Stimulated activated CD4-positive, alpha-beta T cell treated with anti-CD3 and anti-CD28 coated beads, Interleukin-2, amount 100 ng/mL, for 24 hours (primary cell): Measurements from ENCODE around the gene CYP2E1.
"Not testable (repeated sequence)": the region's sequence is repeated elsewhere in the genome, so short reads cannot be mapped to it uniquely, and the experiment has no call there.

ENCODE experiments used
- DNase-seq, 2 donors: peaks; one replicate each; pipeline ENCODE4 v3.0.0-alpha.2; 2020

The CYP2E1 gene

DNA sequence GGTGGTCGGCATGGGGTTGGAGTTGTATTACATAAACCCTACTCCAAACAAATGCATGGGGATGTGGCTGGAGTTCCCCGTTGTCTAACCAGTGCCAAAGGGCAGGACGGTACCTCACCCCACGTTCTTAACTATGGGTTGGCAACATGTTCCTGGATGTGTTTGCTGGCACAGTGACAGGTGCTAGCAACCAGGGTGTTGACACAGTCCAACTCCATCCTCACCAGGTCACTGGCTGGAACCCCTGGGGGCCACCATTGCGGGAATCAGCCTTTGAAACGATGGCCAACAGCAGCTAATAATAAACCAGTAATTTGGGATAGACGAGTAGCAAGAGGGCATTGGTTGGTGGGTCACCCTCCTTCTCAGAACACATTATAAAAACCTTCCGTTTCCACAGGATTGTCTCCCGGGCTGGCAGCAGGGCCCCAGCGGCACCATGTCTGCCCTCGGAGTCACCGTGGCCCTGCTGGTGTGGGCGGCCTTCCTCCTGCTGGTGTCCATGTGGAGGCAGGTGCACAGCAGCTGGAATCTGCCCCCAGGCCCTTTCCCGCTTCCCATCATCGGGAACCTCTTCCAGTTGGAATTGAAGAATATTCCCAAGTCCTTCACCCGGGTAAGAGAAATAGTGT is at the start of gene CYP2E1:
TSS of gene CYP2E1 (plus strand) at position 407 of the 632 bp plus-strand sequence. CDS start at position 440, 33 bp downstream.
- DNase-seq = no peak

DNA sequence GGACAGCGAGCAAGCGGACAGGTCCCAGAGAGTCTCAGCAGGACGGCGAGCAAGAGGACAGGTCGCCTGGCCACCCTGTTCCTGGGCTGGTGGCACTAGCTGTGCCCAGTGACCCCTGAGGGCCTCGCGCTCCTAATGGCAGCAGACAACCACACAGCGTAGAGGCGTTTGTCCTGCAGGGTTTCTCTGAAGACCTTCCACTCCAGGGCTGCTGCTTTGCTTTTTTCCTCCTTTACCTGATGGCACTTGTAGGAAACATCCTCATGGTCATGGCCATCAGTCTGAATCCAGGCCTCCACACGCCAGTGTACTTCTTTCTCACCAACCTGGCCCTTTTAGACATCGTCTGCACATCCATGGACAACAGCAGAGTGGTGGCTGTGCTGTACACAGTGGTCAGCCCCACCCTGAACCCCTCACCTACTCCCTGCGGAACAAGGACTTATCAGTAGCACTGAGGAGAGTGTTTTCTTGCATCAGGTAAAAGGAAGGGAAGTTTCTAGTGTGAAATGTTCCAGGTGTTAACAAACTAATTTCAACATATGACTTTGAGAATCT is 46.0 kb upstream of the CYP2E1 start:
- no peak for DNase-seq

DNA sequence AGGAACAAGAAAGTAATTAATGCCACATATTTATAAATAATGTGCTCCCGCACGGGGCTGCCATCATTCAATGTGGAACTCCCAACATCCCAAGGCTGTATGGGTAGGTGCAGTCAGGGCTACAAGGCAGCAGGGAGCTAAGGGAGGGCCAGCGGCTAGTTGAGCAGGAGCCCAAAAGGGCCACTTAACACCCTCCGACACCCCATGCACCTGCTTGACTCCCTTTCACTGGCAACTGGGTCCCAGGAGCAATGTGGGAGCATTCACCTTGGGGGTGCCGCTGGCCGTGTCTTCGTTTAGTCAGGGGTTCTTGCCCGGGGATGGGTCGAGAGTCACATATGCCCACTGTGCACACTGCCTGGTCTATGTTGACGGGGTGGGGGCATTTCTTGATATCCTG is 45.5 kb upstream of the CYP2E1 start:
- no peak for DNase-seq

DNA sequence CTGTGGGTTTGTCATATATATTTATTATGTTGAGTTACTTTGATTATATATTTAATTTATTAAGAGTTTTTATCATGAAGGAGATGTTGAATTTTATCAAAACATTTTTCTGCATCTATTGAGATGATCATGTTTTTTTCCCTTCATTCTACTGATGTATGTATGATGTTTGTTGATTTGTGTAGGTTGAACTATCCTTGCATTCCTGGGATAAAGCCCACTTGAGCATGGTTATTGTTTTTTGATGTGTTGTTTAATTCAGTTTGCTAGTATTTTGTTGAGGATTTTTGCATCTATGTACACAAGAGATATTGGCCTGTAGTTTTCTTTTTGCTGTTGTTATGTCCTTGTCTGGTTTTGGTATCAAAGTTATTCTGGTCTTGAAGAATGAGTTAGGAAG is 42.3 kb upstream of the CYP2E1 start:
- no peak for DNase-seq

DNA sequence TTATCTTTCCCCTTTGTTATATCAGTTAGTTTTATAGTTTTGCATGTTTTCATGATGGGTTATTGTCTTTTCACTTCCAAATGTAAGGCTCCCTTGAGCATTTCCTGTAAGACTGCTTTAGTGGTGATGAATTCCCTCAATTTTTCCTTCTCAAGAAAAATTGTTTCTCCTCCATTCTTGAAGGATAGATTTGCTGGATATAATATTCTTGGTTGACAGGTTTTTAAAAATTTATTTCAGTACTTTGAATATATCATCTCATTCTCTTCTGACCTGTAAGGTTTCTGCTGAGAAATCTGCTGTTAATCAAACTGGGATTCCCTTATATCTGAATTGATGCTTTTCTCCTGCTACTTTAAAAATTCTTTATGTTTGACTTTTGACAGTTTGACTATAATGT is 40.1 kb upstream of the CYP2E1 start:
- DNase-seq = no peak

DNA sequence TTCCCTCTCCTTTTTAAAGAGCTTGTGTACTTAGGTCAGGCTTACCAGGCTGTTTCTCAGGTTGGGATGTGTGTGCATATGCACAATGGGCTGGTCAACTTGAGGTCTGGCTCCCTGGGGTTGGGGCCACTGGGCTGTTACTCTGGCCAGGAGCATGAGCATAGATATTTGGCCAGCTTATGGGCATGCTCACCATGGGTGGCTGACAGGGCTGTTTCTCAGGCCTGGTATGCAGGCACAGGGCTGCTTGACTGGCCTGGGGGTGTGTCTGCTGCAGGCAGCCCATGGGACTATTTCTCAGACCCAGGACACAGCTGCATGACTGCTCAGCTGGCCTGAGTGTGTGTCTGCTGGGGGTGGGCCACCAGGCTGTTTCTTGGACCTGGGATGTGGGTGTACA is 38.8 kb upstream of the CYP2E1 start:
- no peak for DNase-seq

DNA sequence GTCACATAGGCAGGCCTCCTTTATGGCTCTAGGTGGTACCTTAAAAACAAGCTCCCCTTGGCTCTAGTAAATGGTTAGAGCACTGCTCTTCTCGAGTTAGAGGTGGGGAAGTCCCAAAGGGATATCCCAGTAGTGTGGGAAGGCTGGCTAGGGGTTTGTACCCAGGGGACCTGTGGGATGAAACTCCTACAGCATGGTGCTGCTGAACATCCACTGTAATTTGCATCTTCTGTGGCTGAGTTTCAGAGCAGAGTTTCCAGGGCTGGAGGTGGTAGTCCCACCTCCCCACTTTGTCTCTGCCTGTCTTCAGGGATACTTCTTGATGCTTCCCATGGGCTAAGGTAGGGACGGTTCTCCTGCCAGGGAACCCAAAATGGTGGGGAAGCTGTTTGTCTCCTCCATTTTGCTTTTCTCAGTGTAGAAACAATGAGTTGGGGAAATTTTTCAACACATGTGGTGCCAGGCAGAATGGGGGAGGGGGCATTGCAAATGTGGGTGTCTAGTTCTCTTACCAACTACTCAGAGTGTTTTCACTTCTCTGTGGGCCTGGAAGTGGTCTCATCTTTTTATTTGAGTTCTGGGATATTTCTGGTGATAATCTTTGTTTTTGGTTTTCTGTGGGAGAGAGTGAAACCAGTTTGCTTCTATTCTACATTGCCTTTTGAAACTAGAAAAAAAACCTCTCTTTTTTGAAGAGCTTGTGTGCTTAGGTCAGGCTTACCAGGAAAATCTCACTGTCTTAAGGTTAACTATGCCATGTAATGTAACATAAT is 37.2 kb upstream of the CYP2E1 start:
- no peak for DNase-seq

DNA sequence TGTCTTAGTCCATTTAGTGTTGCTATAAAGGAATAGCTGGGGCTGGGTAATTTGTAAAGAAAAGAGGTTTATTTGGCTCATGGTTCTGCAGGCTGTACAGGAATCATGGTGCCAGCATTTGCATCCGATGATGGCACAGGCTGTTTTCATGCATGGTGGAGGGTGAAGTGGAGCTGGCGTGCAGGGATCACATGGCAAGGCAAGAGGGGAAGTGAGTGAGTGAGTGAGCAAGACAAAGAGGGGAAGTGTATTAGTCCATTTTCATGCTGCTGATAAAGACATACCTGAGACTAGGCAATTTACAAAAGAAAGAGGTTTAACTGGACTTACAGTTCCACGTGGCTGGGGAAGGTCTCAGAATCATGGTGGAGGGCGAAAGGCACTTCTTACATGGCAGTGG is 33.6 kb upstream of the CYP2E1 start:
- not testable (repeated sequence) for DNase-seq

DNA sequence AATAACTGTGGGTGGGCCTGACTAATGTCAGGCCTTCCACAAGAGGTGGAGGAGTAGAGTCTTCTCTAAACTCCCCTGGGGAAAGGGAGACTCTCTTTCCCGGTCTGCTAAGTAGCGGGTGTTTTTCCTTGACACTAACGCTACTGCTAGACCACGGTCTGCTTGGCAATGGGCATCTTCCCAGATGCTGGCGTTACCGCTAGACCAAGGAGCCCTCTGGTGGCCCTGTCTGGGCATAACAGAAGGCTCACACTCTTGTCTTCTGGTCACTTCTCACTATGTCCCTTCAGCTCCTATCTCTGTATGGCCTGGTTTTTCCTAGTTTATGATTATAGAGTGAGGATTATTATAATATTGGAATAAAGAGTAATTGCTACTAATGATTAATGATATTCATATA is 29.8 kb upstream of the CYP2E1 start:
- not testable (repeated sequence) for DNase-seq

DNA sequence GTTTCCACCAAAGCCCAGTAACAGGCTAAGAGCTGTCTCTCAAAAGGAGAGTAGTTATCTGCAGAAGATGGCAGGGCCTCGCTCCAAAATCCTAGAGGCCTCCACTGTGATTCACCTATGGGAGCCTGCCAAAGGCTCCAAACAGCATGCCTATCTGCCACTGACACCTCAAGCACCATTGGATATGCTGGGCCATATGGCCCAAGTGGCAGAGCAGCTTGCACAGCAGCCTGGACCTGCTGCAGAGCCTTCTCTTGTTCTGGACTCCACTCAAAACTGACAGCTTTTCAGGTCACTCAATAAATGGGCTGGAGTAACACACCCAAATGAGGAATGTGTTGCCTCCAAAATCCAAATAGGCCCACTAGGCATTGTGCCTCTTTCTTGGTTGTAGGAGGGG is 28.0 kb upstream of the CYP2E1 start:
- not testable (repeated sequence) for DNase-seq

DNA sequence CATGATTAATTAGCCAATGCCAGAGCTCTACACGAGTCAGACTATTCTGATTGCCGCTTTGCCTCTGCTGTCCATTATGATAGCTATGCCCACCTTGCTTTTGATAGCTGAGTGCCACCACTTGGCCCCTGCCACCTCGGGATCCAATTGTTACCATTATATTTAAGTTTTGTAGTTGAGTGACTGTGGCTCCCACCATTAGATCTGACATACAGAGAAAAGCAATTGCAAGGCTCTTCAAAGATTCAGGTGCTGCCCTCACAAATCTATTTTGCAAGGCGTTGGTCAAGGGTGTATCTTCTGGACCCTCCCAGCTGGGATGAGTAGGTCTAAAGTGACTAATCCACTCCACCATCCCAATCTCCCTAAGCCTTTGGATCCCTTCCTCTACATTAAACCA is 26.3 kb upstream of the CYP2E1 start:
- not testable (repeated sequence) for DNase-seq

DNA sequence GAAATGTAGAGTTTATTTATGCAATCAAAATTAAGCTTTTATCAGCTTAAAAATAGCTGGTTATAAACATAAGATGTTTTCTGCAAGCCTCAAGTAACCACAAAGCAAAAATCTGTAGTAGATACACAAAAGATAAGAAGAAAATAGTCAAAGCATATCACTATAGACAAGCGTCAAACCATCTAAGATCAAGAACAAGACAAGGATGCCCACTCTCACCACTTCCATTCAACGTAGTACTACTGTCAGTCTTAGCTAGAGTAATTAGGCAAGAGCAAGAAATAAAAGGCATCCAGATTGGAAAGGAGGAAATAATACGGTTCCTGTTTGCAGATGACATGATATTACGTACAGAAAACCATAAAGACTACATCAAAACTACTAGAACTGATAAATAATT is 17.5 kb upstream of the CYP2E1 start:
- no peak for DNase-seq

DNA sequence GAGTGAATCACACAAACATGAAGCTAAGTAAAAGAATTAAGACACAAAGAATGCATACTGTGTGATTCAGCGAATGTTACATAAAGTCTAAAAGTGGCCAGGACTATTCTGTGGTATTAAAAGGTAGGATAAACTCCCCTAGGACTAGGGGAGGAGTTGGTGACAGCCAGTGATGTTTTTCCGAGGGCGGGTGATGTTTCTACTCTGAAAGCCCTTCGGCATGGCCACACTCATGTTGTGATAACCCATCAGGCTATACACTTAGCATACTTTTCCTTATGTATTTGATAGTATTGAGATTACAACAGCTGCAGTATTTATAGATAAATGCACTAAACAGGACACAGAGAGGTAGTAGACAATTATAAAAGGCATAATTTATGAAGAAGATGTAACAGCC is 15.8 kb upstream of the CYP2E1 start:
- no peak for DNase-seq

DNA sequence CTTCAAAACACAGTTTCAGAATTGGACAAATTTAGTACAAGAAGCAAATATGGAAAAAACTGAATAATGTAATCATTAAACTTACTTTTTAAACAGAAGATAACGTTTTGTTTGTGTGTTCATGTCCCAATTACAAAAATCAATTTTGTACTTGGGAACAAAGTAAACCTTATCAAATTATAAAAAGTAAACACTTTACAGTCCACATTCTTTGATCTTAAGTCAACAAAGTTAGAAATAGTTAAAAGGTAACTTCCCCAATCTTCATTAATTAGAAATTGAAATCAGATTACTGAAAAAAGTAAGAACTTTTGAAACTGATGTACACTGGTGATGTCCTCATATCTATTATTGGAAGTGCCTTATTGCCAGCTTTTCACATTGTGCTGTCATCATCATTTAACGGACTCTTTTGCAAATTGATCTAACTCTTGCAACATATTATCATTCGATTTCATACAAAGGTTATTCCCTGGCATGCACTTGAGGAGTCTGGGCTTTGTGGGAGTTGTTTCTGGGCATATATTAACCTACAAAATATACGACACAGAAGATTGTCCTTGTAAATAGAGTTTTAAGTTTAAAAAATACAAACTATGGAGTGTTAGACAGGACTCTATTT is 15.1 kb upstream of the CYP2E1 start:
- DNase-seq = no peak

DNA sequence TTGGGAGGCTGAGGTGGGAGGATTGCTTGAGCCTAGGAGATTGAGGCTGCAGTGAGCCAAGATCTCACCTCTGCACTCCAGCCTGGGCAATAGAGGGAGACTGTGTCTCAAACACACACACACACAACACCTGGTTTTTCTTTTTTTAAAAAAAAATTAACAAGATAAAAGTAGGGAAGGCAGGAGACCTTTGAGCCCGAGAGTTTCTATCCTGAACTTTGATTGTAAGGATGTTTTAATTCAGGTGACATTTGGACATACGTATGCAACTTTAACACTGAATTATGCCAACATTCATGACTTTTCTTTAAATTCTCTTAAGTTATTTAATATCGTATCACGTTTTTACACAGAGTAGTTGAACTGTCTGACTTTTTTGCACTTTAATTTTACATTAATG is 11.7 kb upstream of the CYP2E1 start:
- DNase-seq = no peak

DNA sequence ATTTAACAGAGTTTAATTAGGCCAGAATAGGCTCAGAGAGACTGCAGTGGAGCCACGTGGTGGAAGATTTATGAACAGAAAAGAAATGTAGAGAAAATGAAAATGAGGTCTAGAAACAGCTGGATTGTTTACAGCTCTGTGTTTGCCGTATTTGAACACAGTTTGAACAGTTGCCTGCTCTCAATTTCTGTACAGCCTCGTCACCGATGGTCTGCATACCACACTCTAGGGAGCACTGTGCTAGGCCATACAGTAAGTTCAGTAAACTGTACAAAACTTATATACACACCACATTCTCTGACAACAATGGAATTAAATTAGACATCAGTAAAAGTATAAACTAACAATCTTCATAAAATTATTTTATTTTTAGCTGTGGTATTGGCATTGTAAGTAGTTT is 11.1 kb upstream of the CYP2E1 start:
- no peak for DNase-seq

DNA sequence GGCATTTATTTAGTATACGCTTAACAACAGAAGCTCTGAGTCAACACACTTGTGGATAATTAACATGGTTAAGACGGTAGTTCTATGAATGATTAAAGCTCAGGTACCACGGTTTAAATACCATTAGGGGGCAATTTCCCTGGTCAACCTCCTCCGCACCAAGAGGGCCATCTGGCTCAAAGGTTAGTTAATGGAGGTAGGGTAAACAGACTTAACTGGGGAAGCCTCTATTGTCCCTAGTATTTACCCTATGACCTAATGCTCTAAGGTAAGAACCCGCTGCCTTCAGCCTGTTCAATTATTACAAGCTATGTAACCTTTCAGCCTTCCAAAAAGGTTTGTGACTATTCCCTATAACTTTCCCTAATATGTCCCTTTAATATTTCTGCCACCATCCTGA is 8.6 kb upstream of the CYP2E1 start:
- not testable (repeated sequence) for DNase-seq

DNA sequence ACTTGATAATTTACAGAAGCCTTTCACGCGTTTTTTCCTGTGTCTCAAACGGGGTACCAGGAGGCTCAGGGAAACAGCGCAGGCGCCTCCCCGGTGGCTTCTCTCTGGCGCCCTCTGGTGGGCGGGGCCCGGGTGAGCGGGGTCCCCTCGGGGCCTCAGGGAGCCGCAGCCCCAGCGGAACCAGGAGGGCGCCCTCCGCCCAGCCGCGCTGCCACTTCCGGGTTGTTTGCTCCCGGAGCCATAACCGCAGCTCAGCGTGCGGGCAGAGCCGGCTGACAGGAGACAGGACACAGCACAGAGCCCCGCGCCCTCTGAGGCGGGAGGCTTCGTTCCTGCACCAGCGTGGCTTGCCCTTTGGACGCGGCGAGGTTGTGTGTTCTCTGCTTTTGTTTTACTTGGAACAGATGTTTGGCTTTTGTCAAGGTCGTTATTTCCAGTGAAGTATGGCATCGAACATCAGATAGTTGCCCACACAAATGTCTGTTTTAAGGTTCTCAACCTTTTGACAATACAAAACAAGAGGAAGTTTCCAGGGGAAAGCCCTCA is 6.9 kb upstream of the CYP2E1 start:
- peak; percentile 97 for DNase-seq

DNA sequence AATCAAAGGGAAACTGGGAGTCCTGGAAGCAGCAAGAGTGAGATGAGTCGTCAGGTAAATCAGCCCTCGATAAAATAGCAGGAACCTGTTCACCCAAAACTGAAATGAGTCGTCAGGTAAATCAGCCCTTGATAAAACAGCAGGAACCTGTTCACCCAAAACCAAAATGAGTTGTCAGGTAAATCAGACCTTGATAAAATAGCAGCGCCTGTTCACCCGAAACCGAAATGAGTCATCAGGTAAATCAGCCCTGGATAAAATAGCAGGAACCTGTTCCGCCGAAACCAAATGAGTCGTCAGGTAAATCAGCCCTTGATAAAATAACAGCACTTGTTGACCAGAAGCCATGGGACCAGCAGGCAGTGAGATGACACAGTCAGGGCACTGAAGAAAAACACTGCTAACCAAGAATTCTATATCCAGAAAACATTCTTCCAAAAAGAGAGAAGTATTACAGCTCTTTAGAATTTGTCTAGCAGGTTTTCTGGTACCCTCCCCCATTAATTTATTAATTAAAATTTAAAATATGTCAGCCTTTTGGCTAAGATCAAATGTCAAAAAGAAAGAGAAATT is 3.4 kb upstream of the CYP2E1 start:
- DNase-seq = no peak

DNA sequence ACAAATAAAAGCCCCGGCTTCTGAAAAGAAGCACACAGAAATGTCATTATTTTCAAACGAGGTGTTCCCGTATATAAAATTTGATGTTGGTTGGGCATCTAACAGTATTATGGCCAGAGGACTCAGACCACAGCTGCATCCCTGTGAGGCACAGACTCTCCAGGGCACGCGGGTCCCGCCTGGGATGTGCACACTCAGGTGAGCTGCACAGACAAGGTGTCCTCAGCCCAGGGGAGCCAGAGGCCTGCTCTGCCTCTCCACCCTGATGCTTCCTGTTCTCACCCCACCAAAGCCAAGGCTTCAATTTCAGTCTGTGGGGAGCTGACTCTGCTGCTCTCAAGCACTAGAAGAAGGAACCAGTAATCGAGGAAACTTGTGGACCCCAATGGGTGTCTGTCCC is 1.7 kb upstream of the CYP2E1 start:
- no peak for DNase-seq

DNA sequence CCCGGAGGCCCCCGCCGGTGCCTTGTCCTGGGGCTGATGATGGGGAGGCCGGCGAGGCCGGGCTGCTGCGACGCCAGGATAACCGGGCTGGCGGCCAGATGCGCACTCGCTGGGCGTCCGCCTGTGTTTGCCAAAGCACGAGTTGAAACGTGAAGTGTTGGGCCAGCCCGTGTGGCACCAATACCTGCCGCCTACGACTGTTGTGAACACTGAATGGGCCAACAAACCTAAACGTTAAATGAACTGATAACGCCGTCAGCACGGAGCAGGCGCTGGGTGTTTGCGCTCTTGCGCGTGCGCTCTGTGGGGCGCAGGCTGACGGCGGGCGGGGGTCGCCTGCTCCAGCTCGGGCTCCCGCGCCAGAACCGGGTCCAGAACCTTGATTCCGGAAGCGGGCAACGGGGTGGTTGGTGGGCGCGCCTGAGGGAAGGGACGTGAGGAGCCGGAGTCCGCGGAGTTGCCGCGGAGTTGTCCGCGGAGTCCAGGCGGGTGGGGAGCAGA is 658 bp downstream of the CYP2E1 start:
- no peak for DNase-seq

DNA sequence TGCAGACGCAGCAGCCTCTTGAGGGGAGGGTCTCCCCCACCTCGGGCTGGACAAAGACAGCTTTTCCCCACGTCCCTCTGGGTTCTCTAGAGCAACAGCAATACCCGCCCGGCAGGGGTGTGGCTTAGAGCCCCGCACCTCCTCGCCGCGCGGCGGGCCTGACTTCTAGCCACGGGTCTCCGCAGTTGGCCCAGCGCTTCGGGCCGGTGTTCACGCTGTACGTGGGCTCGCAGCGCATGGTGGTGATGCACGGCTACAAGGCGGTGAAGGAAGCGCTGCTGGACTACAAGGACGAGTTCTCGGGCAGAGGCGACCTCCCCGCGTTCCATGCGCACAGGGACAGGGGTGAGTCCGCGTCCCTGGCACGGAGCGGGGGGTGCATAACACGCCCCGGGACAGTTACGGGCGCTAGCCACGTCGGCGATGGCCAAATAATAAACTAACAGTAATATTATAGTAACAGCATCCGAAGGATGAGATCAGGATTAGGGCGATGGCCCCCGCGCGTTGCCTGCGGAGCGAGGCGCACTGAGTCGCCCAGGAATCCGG is 1.2 kb downstream of the CYP2E1 start:
- DNase-seq = no peak
